Measurements from ENCODE around the gene HNRNPA2B1.
"Not testable (repeated sequence)": the region's sequence is repeated elsewhere in the genome, so short reads cannot be mapped to it uniquely, and the experiment has no call there.

DNA sequence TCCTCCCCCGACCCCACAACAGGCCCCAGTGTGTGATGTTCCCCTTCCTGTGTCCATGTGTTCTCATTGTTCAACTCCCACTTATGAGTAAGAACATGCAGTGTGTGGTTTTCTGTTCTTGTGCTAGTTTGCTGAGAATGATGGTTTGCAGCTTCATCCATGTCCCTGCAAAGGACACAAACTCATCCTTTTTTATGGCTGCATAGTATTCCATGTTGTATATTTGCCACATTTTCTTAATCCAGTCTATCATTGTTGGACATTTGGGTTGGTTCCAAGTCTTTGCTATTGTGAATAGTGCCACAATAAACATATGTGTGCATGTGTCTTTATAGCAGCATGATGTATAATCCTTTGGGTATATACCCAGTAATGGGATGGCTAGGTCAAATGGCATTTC, 36.7 kb downstream of the HNRNPA2B1 start:
- TF ChIP-seq, protein P1, sequence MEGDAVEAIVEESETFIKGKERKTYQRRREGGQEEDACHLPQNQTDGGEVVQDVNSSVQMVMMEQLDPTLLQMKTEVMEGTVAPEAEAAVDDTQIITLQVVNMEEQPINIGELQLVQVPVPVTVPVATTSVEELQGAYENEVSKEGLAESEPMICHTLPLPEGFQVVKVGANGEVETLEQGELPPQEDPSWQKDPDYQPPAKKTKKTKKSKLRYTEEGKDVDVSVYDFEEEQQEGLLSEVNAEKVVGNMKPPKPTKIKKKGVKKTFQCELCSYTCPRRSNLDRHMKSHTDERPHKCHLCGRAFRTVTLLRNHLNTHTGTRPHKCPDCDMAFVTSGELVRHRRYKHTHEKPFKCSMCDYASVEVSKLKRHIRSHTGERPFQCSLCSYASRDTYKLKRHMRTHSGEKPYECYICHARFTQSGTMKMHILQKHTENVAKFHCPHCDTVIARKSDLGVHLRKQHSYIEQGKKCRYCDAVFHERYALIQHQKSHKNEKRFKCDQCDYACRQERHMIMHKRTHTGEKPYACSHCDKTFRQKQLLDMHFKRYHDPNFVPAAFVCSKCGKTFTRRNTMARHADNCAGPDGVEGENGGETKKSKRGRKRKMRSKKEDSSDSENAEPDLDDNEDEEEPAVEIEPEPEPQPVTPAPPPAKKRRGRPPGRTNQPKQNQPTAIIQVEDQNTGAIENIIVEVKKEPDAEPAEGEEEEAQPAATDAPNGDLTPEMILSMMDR (IDR thresholded peaks at IDR 0.05) = not testable (repeated sequence)
- TF ChIP-seq POLR2A, POLR2AphosphoS5 (IDR thresholded peaks at IDR 0.05): not testable (repeated sequence)

All from prostate gland (tissue), 2 donors.